ENCODE measurements around the gene IRS1. TPM values are rescaled to one million over a fixed set of nuclear protein-coding genes. Genes with fewer than 3 reads are reported as not detected.

The IRS1 gene, protein sequence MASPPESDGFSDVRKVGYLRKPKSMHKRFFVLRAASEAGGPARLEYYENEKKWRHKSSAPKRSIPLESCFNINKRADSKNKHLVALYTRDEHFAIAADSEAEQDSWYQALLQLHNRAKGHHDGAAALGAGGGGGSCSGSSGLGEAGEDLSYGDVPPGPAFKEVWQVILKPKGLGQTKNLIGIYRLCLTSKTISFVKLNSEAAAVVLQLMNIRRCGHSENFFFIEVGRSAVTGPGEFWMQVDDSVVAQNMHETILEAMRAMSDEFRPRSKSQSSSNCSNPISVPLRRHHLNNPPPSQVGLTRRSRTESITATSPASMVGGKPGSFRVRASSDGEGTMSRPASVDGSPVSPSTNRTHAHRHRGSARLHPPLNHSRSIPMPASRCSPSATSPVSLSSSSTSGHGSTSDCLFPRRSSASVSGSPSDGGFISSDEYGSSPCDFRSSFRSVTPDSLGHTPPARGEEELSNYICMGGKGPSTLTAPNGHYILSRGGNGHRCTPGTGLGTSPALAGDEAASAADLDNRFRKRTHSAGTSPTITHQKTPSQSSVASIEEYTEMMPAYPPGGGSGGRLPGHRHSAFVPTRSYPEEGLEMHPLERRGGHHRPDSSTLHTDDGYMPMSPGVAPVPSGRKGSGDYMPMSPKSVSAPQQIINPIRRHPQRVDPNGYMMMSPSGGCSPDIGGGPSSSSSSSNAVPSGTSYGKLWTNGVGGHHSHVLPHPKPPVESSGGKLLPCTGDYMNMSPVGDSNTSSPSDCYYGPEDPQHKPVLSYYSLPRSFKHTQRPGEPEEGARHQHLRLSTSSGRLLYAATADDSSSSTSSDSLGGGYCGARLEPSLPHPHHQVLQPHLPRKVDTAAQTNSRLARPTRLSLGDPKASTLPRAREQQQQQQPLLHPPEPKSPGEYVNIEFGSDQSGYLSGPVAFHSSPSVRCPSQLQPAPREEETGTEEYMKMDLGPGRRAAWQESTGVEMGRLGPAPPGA (N-terminal part only)
- total RNA-seq, result 35.7 and 99.9 TPM in 2 replicates

DNA sequence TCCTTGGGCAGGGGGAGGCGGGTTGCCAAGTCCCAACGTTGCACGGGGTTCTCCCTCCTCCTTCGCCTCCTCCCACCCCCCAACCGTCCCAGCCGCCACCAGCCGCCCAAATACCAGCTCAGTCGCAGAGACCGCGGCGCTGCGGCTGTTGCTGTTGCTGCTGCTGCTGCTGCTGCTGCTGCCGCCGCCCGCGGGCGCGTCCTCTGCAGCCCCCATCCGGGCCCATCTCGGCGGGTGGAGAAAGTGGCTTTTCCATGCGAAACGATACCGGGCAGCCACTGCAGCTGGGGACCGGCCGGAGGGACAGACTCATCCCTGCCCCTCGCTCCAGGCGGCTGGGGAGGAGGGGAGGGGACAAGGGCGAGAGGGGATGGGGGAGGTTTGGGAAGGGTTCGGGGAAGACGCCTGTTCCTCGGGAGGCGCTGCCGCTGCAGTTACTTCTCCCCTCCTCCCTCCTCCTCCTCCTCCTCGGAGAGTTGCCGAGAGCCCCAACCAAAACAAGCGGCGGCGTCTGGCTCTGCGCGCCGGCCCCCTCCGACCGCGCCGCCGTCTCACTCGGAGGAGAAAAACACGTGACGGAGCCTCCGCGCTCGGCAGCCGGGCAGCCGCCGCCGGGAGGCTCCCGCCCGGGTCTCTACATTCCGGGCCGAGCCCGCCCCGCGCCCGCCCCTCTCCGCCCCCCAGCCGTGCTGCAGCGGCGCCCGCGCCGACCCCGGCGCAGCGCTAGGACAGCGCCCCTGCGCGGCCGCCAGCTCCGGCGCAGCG lies at the start of gene IRS1:
Gene IRS1 (minus strand): TSS at position 610 of the 765 bp plus-strand sequence. CDS start 1,082 bp downstream, outside the sequence.

DNA sequence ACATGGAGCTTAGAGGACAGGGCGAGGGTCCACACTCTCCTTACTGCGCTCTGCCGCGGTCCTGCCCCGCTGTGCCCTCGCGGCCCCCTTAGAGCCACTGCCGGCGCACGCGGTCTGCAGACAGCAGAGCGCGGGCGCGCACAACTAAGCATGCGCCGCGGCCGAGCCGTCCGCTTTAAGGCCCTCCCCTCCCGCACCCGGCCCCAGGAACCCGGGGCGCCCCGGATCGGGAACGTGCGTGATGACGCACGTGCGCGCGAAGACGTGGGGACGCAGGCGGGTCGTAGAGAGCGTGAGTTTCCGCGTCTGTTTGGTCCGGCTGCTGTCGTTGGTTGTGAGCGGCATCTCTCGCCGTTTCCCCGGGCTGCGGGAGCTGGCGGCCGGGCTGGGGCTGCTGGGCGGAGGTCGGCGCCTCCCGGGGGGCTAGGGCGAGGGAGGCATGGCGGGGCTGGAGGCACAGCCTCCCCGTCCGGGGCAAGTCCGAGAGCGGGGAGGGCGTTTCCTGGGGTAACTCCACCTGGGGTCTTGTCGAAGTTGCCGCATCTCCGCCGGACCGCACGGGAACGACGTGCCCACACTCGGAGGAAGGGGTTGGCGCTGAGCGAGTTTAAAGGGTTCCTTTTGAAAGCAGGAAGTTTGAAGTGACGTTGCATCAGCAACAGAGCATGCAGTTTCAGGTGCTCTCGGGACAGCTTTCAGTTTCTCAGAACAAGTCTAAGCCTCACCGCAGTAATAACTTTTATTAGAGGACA lies 36.4 kb upstream of the IRS1 start, which contains the start of gene RHBDD1:
Gene RHBDD1 (plus strand): TSS at position 259 of the 752 bp plus-strand sequence. CDS start 28,640 bp downstream, outside the sequence.

Other genes starting within 250 kb of the IRS1 start
- 12.0 and 17.7 TPM in 2 replicates for gene RHBDD1, start 36.2 kb upstream of the IRS1 start, total RNA-seq

All from epithelial cell of alveolus of lung (primary cell).